Smooth muscle cell of the brain vasculature (primary cell): ENCODE measurements around the gene CDK5R1.

Experiments
- DNase-seq: peaks from one replicate; pipeline ENCODE4 v3.0.0-alpha.2; 2012; ENCODE audit warnings: low read depth, low spot score

Gene CDK5R1

GRCh38 chr17:32470405-32471167, 16.2 kb upstream of the CDK5R1 start:
- no peak for DNase-seq

GRCh38 chr17:32471652-32472051, 15.1 kb upstream of the CDK5R1 start:
- DNase-seq: no peak

GRCh38 chr17:32475258-32475657, 11.5 kb upstream of the CDK5R1 start:
- no peak for DNase-seq

GRCh38 chr17:32477220-32477619, 9.6 kb upstream of the CDK5R1 start:
- DNase-seq: no peak

GRCh38 chr17:32479074-32479617, 7.6 kb upstream of the CDK5R1 start:
- no peak for DNase-seq

GRCh38 chr17:32481193-32481592, 5.6 kb upstream of the CDK5R1 start:
- no peak for DNase-seq

GRCh38 chr17:32482568-32483320, 4.0 kb upstream of the CDK5R1 start:
- no peak for DNase-seq

- DNase-seq: peak; percentile 93
Observed at GRCh38 chr17:32483451-32484019, 3.3 kb upstream of the CDK5R1 start.

- no peak for DNase-seq
Observed at GRCh38 chr17:32484041-32484461, 2.7 kb upstream of the CDK5R1 start.

- DNase-seq: no peak
Observed at GRCh38 chr17:32484628-32485027, 2.2 kb upstream of the CDK5R1 start.

GRCh38 chr17:32485261-32486110, 1.3 kb upstream of the CDK5R1 start:
- DNase-seq: no peak

GRCh38 chr17:32486111-32486700, 587 bp upstream of the CDK5R1 start:
- DNase-seq: no peak

GRCh38 chr17:32487473-32488176, 832 bp downstream of the CDK5R1 start:
- DNase-seq: no peak

GRCh38 chr17:32488177-32488542, 1.4 kb downstream of the CDK5R1 start:
- DNase-seq: no peak

- no peak for DNase-seq
Observed at GRCh38 chr17:32488604-32489180, 1.9 kb downstream of the CDK5R1 start.

- no peak for DNase-seq
Observed at GRCh38 chr17:32489320-32490100, 2.7 kb downstream of the CDK5R1 start.

GRCh38 chr17:32490101-32490482, 3.3 kb downstream of the CDK5R1 start:
- DNase-seq: no peak

- no peak for DNase-seq
Observed at GRCh38 chr17:32491371-32492263, 4.8 kb downstream of the CDK5R1 start.

GRCh38 chr17:32492264-32492589, 5.4 kb downstream of the CDK5R1 start:
- DNase-seq: no peak
